Endodermal cell (in vitro differentiated cells): ENCODE measurements around the gene ELAPOR1. TPM values are rescaled to one million over a fixed set of nuclear protein-coding genes. Genes with fewer than 3 reads are reported as not detected.

ENCODE experiments used
- DNase-seq: peaks from one replicate; pipeline ENCODE4 v3.0.0-alpha.2; 2017
- H3K27ac ChIP-seq: 2 replicates; pipeline ENCODE4 v1.5.1; 2013; ENCODE audit warnings: mild to moderate bottlenecking, low read depth, low read length, moderate library complexity
- H3K27me3 ChIP-seq: 2 replicates; pipeline ENCODE4 v1.6.1; 2013; ENCODE audit warnings: mild to moderate bottlenecking, low read length, moderate library complexity; ENCODE audit not compliant: insufficient read depth, control insufficient read depth, poor library complexity, severe bottlenecking
- H3K36me3 ChIP-seq: 2 replicates; pipeline ENCODE4 v1.7.0; 2013; ENCODE audit warnings: mild to moderate bottlenecking, low read length, moderate library complexity; ENCODE audit not compliant: control insufficient read depth, insufficient read depth
- H3K4me1 ChIP-seq: one replicate; pipeline ENCODE4 v1.7.0; 2013; ENCODE audit warnings: low read length; ENCODE audit not compliant: control insufficient read depth, insufficient read depth
- H3K4me3 ChIP-seq: 2 replicates; pipeline ENCODE4 v1.5.1; 2013; ENCODE audit warnings: mild to moderate bottlenecking, low read length, moderate library complexity
- H3K9ac ChIP-seq: 2 replicates; pipeline ENCODE4 v1.6.1; 2013; ENCODE audit warnings: mild to moderate bottlenecking, low read length, moderate library complexity; ENCODE audit not compliant: poor library complexity, severe bottlenecking; ENCODE audit errors: extremely low read depth
- H3K9me3 ChIP-seq: 2 replicates; pipeline ENCODE4 v1.6.1; 2013; ENCODE audit warnings: mild to moderate bottlenecking, low read length, moderate library complexity; ENCODE audit not compliant: control insufficient read depth
- H3K27ac Mint-ChIP-seq: 2 replicates; pipeline ENCODE4 v1.8.0; 2020; ENCODE audit warnings: mixed read lengths
- H3K27me3 Mint-ChIP-seq: 2 replicates; pipeline ENCODE4 v1.8.0; 2021; ENCODE audit warnings: mild to moderate bottlenecking, mixed read lengths; ENCODE audit not compliant: insufficient read depth
- H3K36me3 Mint-ChIP-seq: 2 replicates; pipeline ENCODE4 v1.8.0; 2020; ENCODE audit warnings: low read depth, mixed read lengths
- H3K4me1 Mint-ChIP-seq: 2 replicates; pipeline ENCODE4 v1.8.0; 2020; ENCODE audit warnings: mixed read lengths
- H3K4me3 Mint-ChIP-seq: 2 replicates; pipeline ENCODE4 v1.8.0; 2020; ENCODE audit warnings: mild to moderate bottlenecking, moderate library complexity, mixed read lengths
- H3K9me3 Mint-ChIP-seq: 2 replicates; pipeline ENCODE4 v1.8.0; 2020; ENCODE audit warnings: mild to moderate bottlenecking, mixed read lengths
- WGBS, 2 experiments: methylation state at CpG; one replicate each; pipeline versions ENCODE4 v1.1.5 to v1.1.7; 2013; ENCODE audit warnings: missing lambda C conversion rate in 2 of 2, mixed read lengths in 1 of 2; ENCODE audit not compliant: insufficient coverage in 1 of 2, insufficient read length in 1 of 2; 5-methylcytosine and 5-hydroxymethylcytosine counted together
- total RNA-seq, 2 donors: library from RNA; stranded (reverse); fragmentation: NEBNext Ultra II Directional in 1 of 2; extraction: Animal tissue kit (Norgen Biotek cat#: 25700) in 1 of 2; gene quantifications; 2 replicates in 1 of 2; 3 replicates in 1 of 2; pipeline ENCODE4 v1.2.1, GENCODE V29; 2021
- TF ChIP-seq, protein P1 (sequence below): fragments of 200-600 bp; sonication (generic); conservative IDR thresholded peaks from 2 replicates; pipeline ENCODE4 v1.5.0; 2021; ENCODE audit warnings: antibody characterized with exemption, mild to moderate bottlenecking

ELAPOR1 gene
- total RNA-seq, 2 donors from 2014 or later: 0.48 to 0.89 TPM

DNA sequence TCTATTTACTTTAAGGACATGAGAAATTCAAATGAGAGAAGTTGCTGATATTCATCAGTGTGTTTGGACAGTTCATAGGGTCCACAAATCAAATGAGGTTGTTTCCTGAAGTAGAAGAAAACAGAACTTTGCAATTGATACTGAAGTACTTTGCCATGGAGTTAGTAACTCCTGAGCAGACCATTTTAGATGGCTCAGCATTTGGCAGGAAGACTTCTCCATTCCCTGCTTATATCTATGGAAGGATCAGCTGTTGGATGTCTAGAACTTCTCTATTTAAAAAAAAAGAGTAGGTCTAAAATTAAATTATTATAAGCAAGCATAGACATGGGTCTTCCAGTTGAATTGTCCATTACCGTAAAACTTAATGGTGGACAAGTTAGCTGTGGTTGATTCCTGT, 18.3 kb upstream of the ELAPOR1 start:
- no peaks in the 10 kb centered on the region for H3K27me3 ChIP-seq
- no peaks in the 10 kb centered on the region for H3K4me1 ChIP-seq
- H3K9me3 ChIP-seq: no peaks in the 10 kb centered on the region
- Mint-ChIP-seq H3K4me1 (peaks cover 9% of the 10 kb centered on the region), H3K36me3 (peaks cover 20% of the 10 kb centered on the region), H3K4me3 (no peak overlapping the region), H3K9me3 (no peaks in the 10 kb centered on the region), H3K27ac (no peak overlapping the region), H3K27me3 (no peaks in the 10 kb centered on the region)
- TF ChIP-seq, protein P1, sequence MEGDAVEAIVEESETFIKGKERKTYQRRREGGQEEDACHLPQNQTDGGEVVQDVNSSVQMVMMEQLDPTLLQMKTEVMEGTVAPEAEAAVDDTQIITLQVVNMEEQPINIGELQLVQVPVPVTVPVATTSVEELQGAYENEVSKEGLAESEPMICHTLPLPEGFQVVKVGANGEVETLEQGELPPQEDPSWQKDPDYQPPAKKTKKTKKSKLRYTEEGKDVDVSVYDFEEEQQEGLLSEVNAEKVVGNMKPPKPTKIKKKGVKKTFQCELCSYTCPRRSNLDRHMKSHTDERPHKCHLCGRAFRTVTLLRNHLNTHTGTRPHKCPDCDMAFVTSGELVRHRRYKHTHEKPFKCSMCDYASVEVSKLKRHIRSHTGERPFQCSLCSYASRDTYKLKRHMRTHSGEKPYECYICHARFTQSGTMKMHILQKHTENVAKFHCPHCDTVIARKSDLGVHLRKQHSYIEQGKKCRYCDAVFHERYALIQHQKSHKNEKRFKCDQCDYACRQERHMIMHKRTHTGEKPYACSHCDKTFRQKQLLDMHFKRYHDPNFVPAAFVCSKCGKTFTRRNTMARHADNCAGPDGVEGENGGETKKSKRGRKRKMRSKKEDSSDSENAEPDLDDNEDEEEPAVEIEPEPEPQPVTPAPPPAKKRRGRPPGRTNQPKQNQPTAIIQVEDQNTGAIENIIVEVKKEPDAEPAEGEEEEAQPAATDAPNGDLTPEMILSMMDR: no peak
- no peak for DNase-seq
- H3K9ac ChIP-seq: no peak overlapping the region
- H3K27ac ChIP-seq: no peak overlapping the region
- H3K36me3 ChIP-seq: peaks cover 23% of the 10 kb centered on the region
- WGBS, 2 experiments: 89% methylated on average over 1 of the region's 1 CpG; no CpG with 5 or more reads in 1 of the 2 experiments
- no peak overlapping the region for H3K4me3 ChIP-seq

DNA sequence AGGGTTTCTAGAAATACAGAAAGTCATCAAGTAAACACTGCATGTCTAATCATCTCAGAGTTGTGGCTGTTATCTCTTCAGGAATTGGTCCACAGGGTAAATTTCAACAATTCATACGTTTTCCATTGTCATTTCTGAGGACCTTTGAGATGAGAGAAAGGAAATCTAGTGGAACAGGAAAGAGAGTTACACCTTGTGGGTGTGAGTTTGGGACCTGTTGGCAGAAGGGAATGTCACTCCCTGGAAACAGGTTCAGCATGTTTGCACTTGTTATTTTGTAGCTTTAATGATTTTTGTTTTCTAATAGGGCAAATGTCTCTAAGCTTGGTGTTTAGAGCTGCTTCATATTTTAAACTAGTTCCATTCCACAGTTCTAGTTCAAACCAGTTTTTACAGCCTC, 17.8 kb upstream of the ELAPOR1 start:
- H3K27ac ChIP-seq: no peak overlapping the region
- no peaks in the 10 kb centered on the region for H3K9me3 ChIP-seq
- Mint-ChIP-seq H3K27me3 (no peaks in the 10 kb centered on the region), H3K27ac (no peak overlapping the region), H3K4me1 (peaks cover 8% of the 10 kb centered on the region), H3K9me3 (no peaks in the 10 kb centered on the region), H3K4me3 (no peak overlapping the region), H3K36me3 (peaks cover 20% of the 10 kb centered on the region)
- H3K9ac ChIP-seq: no peak overlapping the region
- peaks cover 23% of the 10 kb centered on the region for H3K36me3 ChIP-seq
- no peak overlapping the region for H3K4me3 ChIP-seq
- 83 to 88% methylated on average over 1 of the region's 1 CpG for WGBS, 2 experiments
- H3K4me1 ChIP-seq: no peaks in the 10 kb centered on the region
- TF ChIP-seq, protein P1: no peak
- no peaks in the 10 kb centered on the region for H3K27me3 ChIP-seq
- DNase-seq: no peak

DNA sequence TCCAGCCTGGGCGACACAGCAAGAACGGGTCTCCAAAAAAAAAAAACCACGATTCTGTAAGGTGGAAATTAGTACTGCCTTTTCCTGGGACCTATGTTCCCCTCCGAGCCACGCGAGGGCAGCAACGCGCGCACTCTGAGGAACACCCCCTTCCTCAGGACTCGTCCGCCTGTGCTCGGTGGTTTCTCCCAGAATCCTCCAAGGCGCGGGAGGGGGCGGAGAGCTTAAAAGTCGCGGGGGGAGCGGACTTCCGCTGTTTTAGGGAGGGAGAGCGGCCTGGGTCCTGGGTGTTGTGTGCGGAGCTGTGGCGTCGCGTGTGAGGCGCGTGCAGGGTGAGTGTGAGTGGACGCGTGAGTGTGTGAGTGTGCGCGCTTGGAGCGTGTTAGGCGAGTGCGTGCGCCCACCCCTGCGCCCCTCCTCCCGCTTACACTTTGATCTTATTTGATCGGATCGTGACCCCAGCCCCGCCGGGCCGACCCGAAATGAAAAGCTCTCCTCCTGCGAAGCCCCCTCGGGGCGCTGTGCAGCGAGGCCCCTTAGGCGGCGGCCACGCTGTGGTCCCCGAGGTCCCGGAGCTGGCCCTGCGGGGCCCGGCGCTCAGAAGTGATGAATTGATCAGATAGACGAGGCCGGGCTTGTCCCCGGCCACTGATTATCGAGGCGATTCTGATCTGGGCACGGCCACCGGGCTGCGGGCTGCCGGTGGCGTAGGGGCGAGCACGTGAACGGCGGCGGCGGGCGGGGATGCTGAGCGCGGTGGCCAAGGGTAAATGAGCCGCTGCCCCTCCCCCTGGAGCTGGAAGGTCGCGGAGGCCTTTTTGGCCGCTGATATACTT, 13.8 kb upstream of the ELAPOR1 start:
- H3K9me3 Mint-ChIP-seq: no peaks in the 10 kb centered on the region
- peaks cover 4% of the 10 kb centered on the region for H3K4me1 Mint-ChIP-seq
- Histone ChIP-seq H3K36me3 (peaks cover 19% of the 10 kb centered on the region), H3K4me3 (peak overlapping the region; percentile 95), H3K27me3 (no peaks in the 10 kb centered on the region), H3K9ac (peak overlapping the region; percentile 85), H3K27ac (peak overlapping the region; percentile 87), H3K9me3 (no peaks in the 10 kb centered on the region), H3K4me1 (no peaks in the 10 kb centered on the region)
- H3K27me3 Mint-ChIP-seq: no peaks in the 10 kb centered on the region
- peak overlapping the region; percentile 98 for H3K4me3 Mint-ChIP-seq
- 0 to 4% methylated on average over 9 to 77 of the region's 77 CpGs for WGBS, 2 experiments
- peak overlapping the region; percentile 97 for H3K27ac Mint-ChIP-seq
- H3K36me3 Mint-ChIP-seq: peaks cover 12% of the 10 kb centered on the region
- DNase-seq: peak; percentile 99
- TF ChIP-seq, protein P1: peak; percentile 89
